BLaER1 treated with 17β-estradiol and CSF1 and Interleukin-3, amounts not matched to agents 10 nM and 100 nM (cell line): ENCODE data around the gene IL20RA.
A peak's percentile ranks its signal among the peaks of the same experiment; 100 is the strongest.

ENCODE experiments used
- H3K27ac ChIP-seq, 11 experiments: shearing (Covaris generic); formaldehyde crosslinking; 2 replicates each; pipeline ENCODE4 v1.8.1; 2022
- H3K27me3 ChIP-seq, 11 experiments: shearing (Covaris generic); formaldehyde crosslinking; 2 replicates each; pipeline ENCODE4 v1.8.1; 2022
- H3K36me3 ChIP-seq, 11 experiments: shearing (Covaris generic); formaldehyde crosslinking; 2 replicates each; pipeline ENCODE4 v1.8.1; 2022
- H3K4me1 ChIP-seq, 10 experiments: shearing (Covaris generic); formaldehyde crosslinking; 2 replicates each; pipeline ENCODE4 v1.8.1; 2022
- H3K4me2 ChIP-seq, 11 experiments: shearing (Covaris generic); formaldehyde crosslinking; 2 replicates each; pipeline ENCODE4 v1.8.1; 2022
- H3K4me3 ChIP-seq, 10 experiments: shearing (Covaris generic); formaldehyde crosslinking; 2 replicates each; pipeline ENCODE4 v1.8.1; 2022
- H3K9ac ChIP-seq, 11 experiments: shearing (Covaris generic); formaldehyde crosslinking; 2 replicates each; pipeline ENCODE4 v1.8.1; 2022
- H3K9me3 ChIP-seq, 11 experiments: shearing (Covaris generic); formaldehyde crosslinking; replicated peaks in 1 of 11; 2 replicates each; pipeline ENCODE4 v1.8.1; 2022
- H4K20me1 ChIP-seq, 11 experiments: shearing (Covaris generic); formaldehyde crosslinking; 2 replicates each; pipeline ENCODE4 v1.8.1; 2022
- Cebpa-rat ChIP-seq, 11 experiments: shearing (Covaris generic); IDR thresholded peaks; 2 replicates each; pipeline ENCODE4 v1.8.1; 2022

Gene IL20RA

DNA sequence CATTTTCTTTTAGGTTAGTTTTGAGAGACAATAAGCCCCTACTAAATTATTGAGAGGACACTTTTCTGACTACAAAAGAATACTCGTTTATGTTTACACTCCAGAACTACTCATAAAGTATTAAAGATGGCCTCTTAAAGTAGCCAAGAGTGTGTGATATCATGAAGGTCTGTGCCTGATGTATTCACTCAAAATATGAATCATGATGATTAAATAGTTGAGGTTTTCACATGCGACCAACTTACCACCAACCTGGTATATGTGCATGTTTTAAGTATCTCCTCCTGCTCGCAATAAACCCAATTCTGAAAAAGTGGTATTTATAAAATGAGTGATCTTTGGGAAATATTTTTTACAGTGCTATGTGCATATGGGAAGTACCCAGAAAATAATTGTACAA, 43.9 kb downstream of the IL20RA start:
- no peak overlapping the region for H3K4me2 ChIP-seq
- TF ChIP-seq Cebpa-rat (IDR thresholded peaks at IDR 0.05) = no peak
- no peaks in the 10 kb centered on the region for H4K20me1 ChIP-seq
- no peaks in the 10 kb centered on the region for H3K36me3 ChIP-seq
- H3K27ac ChIP-seq = no peak overlapping the region
- H3K4me3 ChIP-seq = no peak overlapping the region
- H3K9ac ChIP-seq = no peak overlapping the region
- H3K4me1 ChIP-seq = no peaks in the 10 kb centered on the region
- no peaks in the 10 kb centered on the region for H3K9me3 ChIP-seq
- H3K27me3 ChIP-seq = no peaks in the 10 kb centered on the region

GRCh38 chr6:136995521-136995920, 49.2 kb downstream of the IL20RA start:
- H4K20me1 ChIP-seq = no peaks in the 10 kb centered on the region
- H3K4me3 ChIP-seq = no peak overlapping the region
- no peak overlapping the region for H3K4me2 ChIP-seq
- H3K4me1 ChIP-seq = no peaks in the 10 kb centered on the region
- TF ChIP-seq Cebpa-rat (IDR thresholded peaks at IDR 0.05) = no peak
- H3K36me3 ChIP-seq = no peaks in the 10 kb centered on the region
- H3K27me3 ChIP-seq = no peaks in the 10 kb centered on the region
- no peak overlapping the region for H3K27ac ChIP-seq
- H3K9ac ChIP-seq = no peak overlapping the region
- no peaks in the 10 kb centered on the region for H3K9me3 ChIP-seq

DNA sequence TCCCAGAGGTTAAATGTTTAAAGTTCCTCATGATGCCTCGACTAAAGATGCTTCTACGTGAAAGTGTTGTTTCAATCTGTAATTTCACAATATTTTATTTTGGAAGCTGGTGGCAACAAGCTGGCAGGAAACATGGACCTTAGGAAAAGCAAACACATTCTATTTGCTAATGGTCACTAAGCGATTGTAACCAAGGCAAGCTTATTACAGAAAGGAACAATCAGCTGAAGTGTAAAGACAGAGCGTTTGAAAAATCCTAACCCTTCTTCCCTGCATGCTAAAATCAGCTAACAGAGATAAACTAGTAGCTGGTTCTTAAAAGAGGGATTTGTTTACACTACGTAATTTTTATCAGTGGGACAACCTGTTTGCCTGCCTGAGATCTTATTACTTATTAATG, 50.0 kb downstream of the IL20RA start:
- no peak for TF ChIP-seq Cebpa-rat (IDR thresholded peaks at IDR 0.05)
- H3K4me2 ChIP-seq = no peak overlapping the region
- no peaks in the 10 kb centered on the region for H3K27me3 ChIP-seq
- H3K36me3 ChIP-seq = no peaks in the 10 kb centered on the region
- H3K4me3 ChIP-seq = no peak overlapping the region
- no peak overlapping the region for H3K9ac ChIP-seq
- no peaks in the 10 kb centered on the region for H4K20me1 ChIP-seq
- no peaks in the 10 kb centered on the region for H3K9me3 ChIP-seq
- no peak overlapping the region for H3K27ac ChIP-seq
- H3K4me1 ChIP-seq = no peaks in the 10 kb centered on the region

DNA sequence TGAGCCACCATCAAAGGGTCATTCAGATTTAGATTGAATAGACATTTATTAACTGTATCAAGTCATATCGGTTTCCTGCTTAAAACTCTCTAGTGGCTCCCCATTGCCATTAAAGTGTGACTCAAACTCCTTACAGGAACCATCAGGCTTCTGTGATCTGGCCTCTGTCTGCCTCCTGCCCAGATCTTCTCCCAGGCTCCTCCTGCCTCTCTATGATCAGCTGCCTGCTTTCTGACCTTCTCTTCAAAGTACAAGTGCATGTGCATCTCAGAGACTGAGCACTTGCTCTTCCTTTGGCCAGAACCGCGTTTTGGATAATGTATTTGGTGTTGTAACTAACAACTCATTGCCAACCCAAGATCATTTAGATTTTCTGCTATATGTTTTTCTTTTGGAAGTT, 52.7 kb downstream of the IL20RA start:
- no peaks in the 10 kb centered on the region for H4K20me1 ChIP-seq
- no peak overlapping the region for H3K9ac ChIP-seq
- 0 out of 22 replicates have a peak overlapping the region, but pooled peaks of 1 of the 11 experiments have one; percentile 8 for H3K4me2 ChIP-seq
- no peaks in the 10 kb centered on the region for H3K36me3 ChIP-seq
- no peak overlapping the region for H3K4me3 ChIP-seq
- H3K27me3 ChIP-seq = no peaks in the 10 kb centered on the region
- TF ChIP-seq Cebpa-rat (IDR thresholded peaks at IDR 0.05) = no peak
- H3K4me1 ChIP-seq = no peaks in the 10 kb centered on the region
- no peak overlapping the region for H3K27ac ChIP-seq
- no peaks in the 10 kb centered on the region for H3K9me3 ChIP-seq

DNA sequence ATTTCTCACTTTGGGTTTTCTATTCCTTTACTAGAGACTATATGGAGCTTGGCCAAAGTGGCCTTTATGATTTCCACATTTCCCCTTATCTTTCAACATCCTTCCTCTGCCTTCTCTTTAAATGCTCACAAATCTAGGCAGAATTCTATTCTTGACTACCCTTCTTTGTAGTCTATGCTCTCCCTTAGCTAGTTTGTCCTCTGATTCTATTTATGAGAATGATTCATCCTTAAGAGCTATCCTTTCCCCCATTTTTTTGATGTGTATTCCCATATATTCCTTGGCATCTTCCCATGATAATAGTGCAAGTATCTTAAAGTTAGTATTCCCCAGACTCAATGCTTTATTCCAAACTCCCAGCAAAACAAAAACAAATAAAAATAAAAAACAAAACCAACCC, 53.1 kb downstream of the IL20RA start:
- H3K4me3 ChIP-seq = no peak overlapping the region
- H3K9me3 ChIP-seq = no peaks in the 10 kb centered on the region
- no peaks in the 10 kb centered on the region for H3K36me3 ChIP-seq
- TF ChIP-seq Cebpa-rat (IDR thresholded peaks at IDR 0.05) = no peak
- peak overlapping the region in 2 of 11 experiments; percentile 8; a peak in 1 of 22 replicates for H3K4me2 ChIP-seq
- H3K9ac ChIP-seq = no peak overlapping the region
- H4K20me1 ChIP-seq = no peaks in the 10 kb centered on the region
- no peaks in the 10 kb centered on the region for H3K27me3 ChIP-seq
- no peaks in the 10 kb centered on the region for H3K4me1 ChIP-seq
- H3K27ac ChIP-seq = no peak overlapping the region

GRCh38 chr6:136990754-136991153, 54.0 kb downstream of the IL20RA start:
- no peaks in the 10 kb centered on the region for H3K4me1 ChIP-seq
- H3K9me3 ChIP-seq = no peaks in the 10 kb centered on the region
- no peak overlapping the region for H3K4me2 ChIP-seq
- no peak for TF ChIP-seq Cebpa-rat (IDR thresholded peaks at IDR 0.05)
- H3K36me3 ChIP-seq = no peaks in the 10 kb centered on the region
- H3K9ac ChIP-seq = no peak overlapping the region
- no peak overlapping the region for H3K4me3 ChIP-seq
- no peaks in the 10 kb centered on the region for H3K27me3 ChIP-seq
- no peak overlapping the region for H3K27ac ChIP-seq
- H4K20me1 ChIP-seq = no peaks in the 10 kb centered on the region

GRCh38 chr6:136990242-136990578, 54.6 kb downstream of the IL20RA start:
- Histone ChIP-seq H3K9ac (no peak overlapping the region), H3K27ac (no peak overlapping the region), H3K4me1 (no peaks in the 10 kb centered on the region), H3K4me2 (no peak overlapping the region), H3K27me3 (no peaks in the 10 kb centered on the region), H3K4me3 (no peak overlapping the region), H3K36me3 (no peaks in the 10 kb centered on the region), H3K9me3 (no peaks in the 10 kb centered on the region), H4K20me1 (no peaks in the 10 kb centered on the region)
- TF ChIP-seq Cebpa-rat (IDR thresholded peaks at IDR 0.05) = no peak

- H3K4me3 ChIP-seq = no peak overlapping the region
- H4K20me1 ChIP-seq = no peaks in the 10 kb centered on the region
- no peak overlapping the region for H3K27ac ChIP-seq
- H3K4me1 ChIP-seq = no peaks in the 10 kb centered on the region
- no peak overlapping the region for H3K4me2 ChIP-seq
- no peaks in the 10 kb centered on the region for H3K9me3 ChIP-seq
- no peaks in the 10 kb centered on the region for H3K27me3 ChIP-seq
- no peak for TF ChIP-seq Cebpa-rat (IDR thresholded peaks at IDR 0.05)
- H3K9ac ChIP-seq = no peak overlapping the region
- H3K36me3 ChIP-seq = no peaks in the 10 kb centered on the region
Observed at GRCh38 chr6:136989571-136990241, 55.1 kb downstream of the IL20RA start.

- Histone ChIP-seq H3K36me3 (no peaks in the 10 kb centered on the region), H3K9me3 (no peaks in the 10 kb centered on the region), H3K4me3 (no peak overlapping the region), H3K27me3 (no peaks in the 10 kb centered on the region), H3K9ac (no peak overlapping the region), H3K4me2 (no peak overlapping the region), H4K20me1 (no peaks in the 10 kb centered on the region), H3K4me1 (no peaks in the 10 kb centered on the region), H3K27ac (no peak overlapping the region)
- no peak for TF ChIP-seq Cebpa-rat (IDR thresholded peaks at IDR 0.05)
Observed at GRCh38 chr6:136987526-136987925, 57.2 kb downstream of the IL20RA start.

DNA sequence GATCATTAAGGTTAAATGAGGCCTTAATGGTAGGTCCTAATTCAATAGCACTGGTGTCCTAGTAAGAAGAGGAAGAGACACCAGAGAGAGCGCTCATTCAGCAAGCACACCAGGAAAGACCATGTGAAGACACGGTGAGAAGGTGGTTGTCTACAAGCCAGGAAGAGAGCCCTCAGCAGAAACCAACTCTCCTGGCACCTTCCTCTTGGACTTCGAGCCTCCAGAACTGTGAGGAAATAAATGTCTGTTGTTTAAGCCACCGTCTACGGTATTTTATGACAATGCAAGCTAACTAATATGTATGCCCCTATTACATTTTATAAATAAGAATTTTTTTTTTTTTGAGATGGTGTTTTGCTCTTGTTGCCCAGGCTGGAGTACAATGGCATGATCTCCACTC, 59.3 kb downstream of the IL20RA start:
- H3K9me3 ChIP-seq = no peaks in the 10 kb centered on the region
- TF ChIP-seq Cebpa-rat (IDR thresholded peaks at IDR 0.05) = no peak
- H3K4me1 ChIP-seq = no peaks in the 10 kb centered on the region

More for the DNA sequence above, 59.3 kb downstream of the IL20RA start:
- Histone ChIP-seq H4K20me1 (no peaks in the 10 kb centered on the region), H3K9ac (no peak overlapping the region), H3K27me3 (no peaks in the 10 kb centered on the region), H3K4me3 (no peak overlapping the region), H3K27ac (no peak overlapping the region), H3K36me3 (no peaks in the 10 kb centered on the region), H3K4me2 (no peak overlapping the region)
